Spleen (tissue), 11 donors: ENCODE results near the gene TSPAN15. TPM values are rescaled to one million over a fixed set of nuclear protein-coding genes. Genes with fewer than 3 reads are reported as not detected.

Experiments used
- DNase-seq: peaks from one replicate; pipeline ENCODE4 v3.0.0-alpha.2; 2020
- H3K27ac ChIP-seq, 8 donors: fragments of 200-600 bp; sonication (generic) in 7 of 8; 1 replicate in 4 of 8; 2 replicates in 4 of 8; pipeline versions ENCODE4 v1.5.0 to v1.8.0; 2016 to 2021; ENCODE audit warnings: inconsistent platforms in 4 of 8, mild to moderate bottlenecking in 4 of 8, moderate library complexity in 1 of 8
- H3K27me3 ChIP-seq, 7 donors: fragments of 200-600 bp; sonication (generic) in 6 of 7; replicated peaks in 1 of 7; 1 replicate in 4 of 7; 2 replicates in 3 of 7; pipeline versions ENCODE4 v1.5.0 to v1.8.0; 2016 to 2021; ENCODE audit warnings: inconsistent platforms in 3 of 7, mild to moderate bottlenecking in 1 of 7
- H3K36me3 ChIP-seq, 6 donors: fragments of 200-600 bp; sonication (generic) in 5 of 6; 1 replicate in 4 of 6; 2 replicates in 2 of 6; pipeline versions ENCODE4 v1.5.0 to v1.8.0; 2016 to 2021; ENCODE audit warnings: inconsistent platforms in 2 of 6
- H3K4me1 ChIP-seq, 6 donors: fragments of 200-600 bp; sonication (generic) in 5 of 6; 1 replicate in 3 of 6; 2 replicates in 3 of 6; pipeline versions ENCODE4 v1.5.0 to v1.8.0; 2016 to 2021; ENCODE audit warnings: inconsistent platforms in 3 of 6
- H3K4me3 ChIP-seq, 8 donors: fragments of 200-600 bp; sonication (generic) in 7 of 8; 1 replicate in 4 of 8; 2 replicates in 4 of 8; pipeline versions ENCODE4 v1.5.0 to v1.8.0; 2016 to 2021; ENCODE audit warnings: inconsistent platforms in 4 of 8, mild to moderate bottlenecking in 4 of 8, moderate library complexity in 2 of 8
- H3K9me3 ChIP-seq, 8 donors: fragments of 200-600 bp; sonication (generic) in 7 of 8; 1 replicate in 4 of 8; 2 replicates in 4 of 8; pipeline versions ENCODE4 v1.5.0 to v1.8.0; 2016 to 2021; ENCODE audit warnings: inconsistent platforms in 4 of 8
- CTCF ChIP-seq, 11 experiments: fragments of 200-600 bp in 7 of 11; fragments of 450-650 bp in 4 of 11; sonication (generic) in 4 of 11; IDR thresholded peaks in 8 of 11; conservative IDR thresholded peaks in 3 of 11; 1 replicate in 7 of 11; 2 replicates in 4 of 11; pipeline versions ENCODE4 v1.4.0 to v1.8.0; 2016 to 2021; ENCODE audit warnings: antibody characterized with exemption in 11 of 11, inconsistent platforms in 4 of 11, mild to moderate bottlenecking in 1 of 11
- POLR2A ChIP-seq, 3 donors: fragments of 450-650 bp; IDR thresholded peaks; one replicate each; pipeline ENCODE4 v1.5.1; 2017; ENCODE audit warnings: antibody characterized with exemption in 3 of 3, mild to moderate bottlenecking in 1 of 3
- POLR2AphosphoS5 ChIP-seq, 3 donors: sonication (generic); formaldehyde crosslinking; IDR thresholded peaks; one replicate each; pipeline ENCODE4 v1.5.1; 2017; ENCODE audit warnings: antibody characterized with exemption in 3 of 3
- WGBS, 5 donors: extraction: QIAGEN DNeasy Blood & Tissue Kit in 3 of 5; methylation state at CpG; one replicate each; pipeline versions ENCODE4 v1.1.5 to v1.1.7; 2013 to 2018; 5-methylcytosine and 5-hydroxymethylcytosine counted together
- intact Hi-C: fragments of 100-400 bp; cut with DNase I; formaldehyde crosslinking; loops from one replicate; pipeline ENCODE4 v1.15.0; 2023; ENCODE audit warnings: low total_unique reads
- polyA plus RNA-seq, 3 donors: library from polyadenylated mRNA; stranded (reverse); fragments of 200-250 nt; gene quantifications; one replicate each; pipeline ENCODE4 v1.2.1, GENCODE V29; 2013
- total RNA-seq, 7 donors: library from RNA; depleted of rRNA in 3 of 7; stranded (reverse); fragments of >200 nt in 3 of 7; fragmentation: NEBNext Ultra II Directional in 4 of 7; extraction: Animal tissue kit (Norgen Biotek cat#: 25700) in 4 of 7; gene quantifications; one replicate each; pipeline versions ENCODE4 v1.1.0 to v1.2.1, GENCODE V29; 2016 to 2021
- donor health status: healthy with polysubstance abuse.
- donor health status: DM: no; HTN: no; CAD: no; lungs with moderate emphysema.
- donor health status: DM: no; HTN: no; CAD: no.
- donor health status: Bipolar disorder and iron deficiency.
- donor health status: healthy.
- donor health status: DM: no; HTN: no; CAD: no.
- donor health status: DM: yes; HTN: yes; CAD: no.

Gene TSPAN15
- total and polyA plus RNA-seq, 10 donors = 13.5 to 68.4 (median 41.3) TPM

- intact Hi-C loops = no loop called here
- Histone ChIP-seq H3K27ac (no peak overlapping the region), H3K4me1 (peaks cover 0 to 20% (median 5%) of the 10 kb centered on the region in 6 donors), H3K4me3 (no peak overlapping the region), H3K27me3 (no peaks in the 10 kb centered on the region), H3K9me3 (no peaks in the 10 kb centered on the region), H3K36me3 (peaks cover 0 to 47% (median 0%) of the 10 kb centered on the region in 6 donors)
- TF ChIP-seq POLR2A (IDR thresholded peaks at IDR 0.05) (no peak), CTCF (IDR thresholded peaks at IDR 0.05 in 8 of 11, conservative IDR thresholded peaks at IDR 0.05 in 3 of 11) (no peak), POLR2AphosphoS5 (IDR thresholded peaks at IDR 0.05) (no peak)
- DNase-seq = peak; percentile 44
- WGBS, 5 donors = 75 to 94% (median 90%) methylated on average over 6 of the region's 6 CpGs
Observed at GRCh38 chr10:69501657-69502056, 50.4 kb downstream of the TSPAN15 start.

GRCh38 chr10:69502589-69502988 lies 51.3 kb downstream of the TSPAN15 start:
- Histone ChIP-seq H3K9me3 (no peaks in the 10 kb centered on the region), H3K36me3 (peaks cover 0 to 39% (median 0%) of the 10 kb centered on the region in 6 donors), H3K27ac (no peak overlapping the region), H3K27me3 (no peaks in the 10 kb centered on the region), H3K4me3 (no peak overlapping the region), H3K4me1 (peaks cover 0 to 22% (median 11%) of the 10 kb centered on the region in 6 donors)
- TF ChIP-seq POLR2A (IDR thresholded peaks at IDR 0.05) (no peak), POLR2AphosphoS5 (IDR thresholded peaks at IDR 0.05) (no peak), CTCF (IDR thresholded peaks at IDR 0.05 in 8 of 11, conservative IDR thresholded peaks at IDR 0.05 in 3 of 11) (no peak)
- DNase-seq = peak; percentile 47
- WGBS, 5 donors = 93 to 96% (median 94%) methylated on average over 4 of the region's 4 CpGs
- intact Hi-C loops = no loop called here

GRCh38 chr10:69503001-69503895 lies 52.0 kb downstream of the TSPAN15 start:
- Histone ChIP-seq H3K4me3 (no peak overlapping the region), H3K4me1 (peaks cover 0 to 21% (median 12%) of the 10 kb centered on the region in 6 donors), H3K36me3 (peaks cover 0 to 38% (median 0%) of the 10 kb centered on the region in 6 donors), H3K27ac (no peak overlapping the region), H3K9me3 (no peaks in the 10 kb centered on the region), H3K27me3 (no peaks in the 10 kb centered on the region)
- intact Hi-C loops = no loop called here
- DNase-seq = peak; percentile 70
- 76 to 86% (median 81%) methylated on average over 18 of the region's 18 CpGs for WGBS, 5 donors
- TF ChIP-seq POLR2AphosphoS5 (IDR thresholded peaks at IDR 0.05) = no peak
- no peak for TF ChIP-seq POLR2A (IDR thresholded peaks at IDR 0.05)
- no peak for TF ChIP-seq CTCF (IDR thresholded peaks at IDR 0.05 in 8 of 11, conservative IDR thresholded peaks at IDR 0.05 in 3 of 11)

- intact Hi-C loops = no loop called here
- no peaks in the 10 kb centered on the region for H3K27me3 ChIP-seq
- H3K4me3 ChIP-seq = no peak overlapping the region
- peak; percentile 62 for DNase-seq
- WGBS, 5 donors = 84 to 94% (median 92%) methylated on average over 7 to 11 of the region's 11 CpGs
- peaks cover 0 to 17% (median 12%) of the 10 kb centered on the region in 6 donors for H3K4me1 ChIP-seq
- TF ChIP-seq POLR2A (IDR thresholded peaks at IDR 0.05) (no peak), POLR2AphosphoS5 (IDR thresholded peaks at IDR 0.05) (no peak), CTCF (IDR thresholded peaks at IDR 0.05 in 8 of 11, conservative IDR thresholded peaks at IDR 0.05 in 3 of 11) (no peak)
- H3K9me3 ChIP-seq = no peaks in the 10 kb centered on the region
- H3K36me3 ChIP-seq = peaks cover 0 to 38% (median 0%) of the 10 kb centered on the region in 6 donors
- no peak overlapping the region for H3K27ac ChIP-seq
Observed at GRCh38 chr10:69503896-69504265, 52.6 kb downstream of the TSPAN15 start.
